VCaP (cell line): ENCODE data around the gene POLD2.

Source experiments
- H3K27ac ChIP-seq: fragments of 450-650 bp; 2 replicates; pipeline ENCODE4 v1.5.1; 2017
- TF ChIP-seq, protein P1 (sequence below): fragments of 450-650 bp; conservative IDR thresholded peaks from 2 replicates; pipeline ENCODE4 v1.5.1; 2017; ENCODE audit warnings: mild to moderate bottlenecking, moderate library complexity

The POLD2 gene

DNA sequence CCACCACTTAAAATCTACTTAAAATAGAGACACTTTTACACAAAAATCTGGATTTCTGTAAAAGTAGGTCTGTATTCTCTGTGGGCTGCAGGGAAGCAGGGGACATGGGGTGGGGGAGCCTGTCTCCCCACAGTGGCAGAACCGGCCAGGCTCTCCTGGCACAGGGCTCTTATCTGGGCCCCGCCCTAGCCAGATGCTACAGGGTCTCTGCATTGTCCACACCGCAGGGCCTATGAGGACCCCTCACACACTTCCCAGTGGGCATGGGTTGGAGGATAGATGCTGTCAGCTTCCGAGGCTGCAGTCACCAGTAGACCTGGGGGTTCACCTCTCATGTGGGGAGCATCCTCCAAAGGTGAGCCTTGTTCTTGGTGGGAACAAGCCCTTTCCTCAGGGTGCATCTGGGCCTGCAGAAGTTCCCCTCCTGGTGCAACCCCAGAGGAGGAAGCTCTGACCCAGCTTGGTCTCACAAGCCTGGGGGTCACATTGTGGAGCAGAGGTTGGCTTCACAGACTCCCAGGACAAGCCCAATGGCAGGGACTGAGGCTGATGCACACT is 33.2 kb upstream of the POLD2 start:
- H3K27ac ChIP-seq = no peak overlapping the region
- TF ChIP-seq, protein P1, sequence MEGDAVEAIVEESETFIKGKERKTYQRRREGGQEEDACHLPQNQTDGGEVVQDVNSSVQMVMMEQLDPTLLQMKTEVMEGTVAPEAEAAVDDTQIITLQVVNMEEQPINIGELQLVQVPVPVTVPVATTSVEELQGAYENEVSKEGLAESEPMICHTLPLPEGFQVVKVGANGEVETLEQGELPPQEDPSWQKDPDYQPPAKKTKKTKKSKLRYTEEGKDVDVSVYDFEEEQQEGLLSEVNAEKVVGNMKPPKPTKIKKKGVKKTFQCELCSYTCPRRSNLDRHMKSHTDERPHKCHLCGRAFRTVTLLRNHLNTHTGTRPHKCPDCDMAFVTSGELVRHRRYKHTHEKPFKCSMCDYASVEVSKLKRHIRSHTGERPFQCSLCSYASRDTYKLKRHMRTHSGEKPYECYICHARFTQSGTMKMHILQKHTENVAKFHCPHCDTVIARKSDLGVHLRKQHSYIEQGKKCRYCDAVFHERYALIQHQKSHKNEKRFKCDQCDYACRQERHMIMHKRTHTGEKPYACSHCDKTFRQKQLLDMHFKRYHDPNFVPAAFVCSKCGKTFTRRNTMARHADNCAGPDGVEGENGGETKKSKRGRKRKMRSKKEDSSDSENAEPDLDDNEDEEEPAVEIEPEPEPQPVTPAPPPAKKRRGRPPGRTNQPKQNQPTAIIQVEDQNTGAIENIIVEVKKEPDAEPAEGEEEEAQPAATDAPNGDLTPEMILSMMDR = no peak

DNA sequence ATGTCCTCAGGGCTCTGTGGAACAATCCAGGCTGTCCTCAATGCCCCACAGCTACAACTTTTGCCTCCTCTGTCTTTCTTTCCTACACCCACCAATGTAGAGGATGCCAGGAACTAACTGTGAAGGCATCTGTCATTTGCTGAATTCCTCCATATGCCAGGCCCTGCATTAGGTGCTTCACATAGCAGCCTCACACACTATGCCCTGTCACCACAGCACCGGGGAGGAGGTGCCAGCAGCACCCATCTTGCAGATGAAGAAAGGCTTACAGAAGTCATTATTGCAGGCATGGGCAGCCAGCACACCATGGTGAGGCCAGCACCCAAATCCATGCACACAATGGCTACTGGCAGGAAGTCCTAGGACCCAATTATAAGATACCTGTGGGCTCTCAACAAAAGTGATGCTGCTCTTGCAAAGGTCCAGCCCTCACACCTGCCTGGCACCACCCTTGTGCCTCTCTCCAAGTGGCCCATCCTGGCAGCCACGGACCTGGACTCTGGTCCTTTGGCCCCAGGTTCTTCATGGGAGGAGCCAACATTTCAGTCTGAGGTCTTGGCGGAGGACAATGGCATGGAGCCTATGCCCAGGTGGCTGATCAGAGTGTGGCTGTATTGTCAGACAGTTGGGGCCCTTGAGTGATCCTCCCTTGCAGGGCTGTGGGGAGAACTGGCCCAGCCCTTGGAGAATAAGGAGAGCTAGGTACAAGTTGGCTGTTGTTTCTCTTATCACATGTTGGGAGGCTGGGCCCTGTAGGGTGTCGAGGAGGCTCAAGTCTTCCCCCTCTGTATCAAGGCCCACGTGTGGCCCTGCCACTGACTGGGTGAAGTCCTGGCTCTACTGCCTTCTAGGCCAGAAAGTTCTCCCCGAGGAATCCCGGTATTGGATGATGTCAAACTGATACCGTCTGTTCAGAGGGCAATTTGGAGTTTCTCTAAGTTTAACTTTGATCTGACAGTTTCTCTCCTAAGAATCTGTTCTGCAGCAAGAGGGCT is 32.1 kb upstream of the POLD2 start:
- TF ChIP-seq, protein P1 = no peak
- no peak overlapping the region for H3K27ac ChIP-seq

DNA sequence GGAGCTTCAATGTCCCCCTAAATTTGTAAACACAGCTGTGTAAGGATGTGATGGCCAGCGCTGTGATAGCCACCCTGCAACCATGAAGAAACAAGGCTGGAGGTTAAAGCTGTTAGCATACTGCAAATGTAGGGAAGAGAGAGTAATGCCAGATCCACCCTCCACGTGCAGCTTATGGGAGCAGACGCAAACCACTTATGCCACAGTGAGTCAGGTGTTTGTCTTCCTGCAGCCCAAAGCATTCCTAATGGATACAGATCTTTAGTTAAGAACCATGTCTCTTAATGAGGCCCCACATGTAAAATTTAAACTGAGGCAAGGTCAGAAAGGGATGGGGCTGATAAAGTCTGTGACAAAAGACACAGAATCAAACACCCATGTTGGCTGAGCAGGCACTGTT is 31.4 kb upstream of the POLD2 start:
- TF ChIP-seq, protein P1 = no peak

DNA sequence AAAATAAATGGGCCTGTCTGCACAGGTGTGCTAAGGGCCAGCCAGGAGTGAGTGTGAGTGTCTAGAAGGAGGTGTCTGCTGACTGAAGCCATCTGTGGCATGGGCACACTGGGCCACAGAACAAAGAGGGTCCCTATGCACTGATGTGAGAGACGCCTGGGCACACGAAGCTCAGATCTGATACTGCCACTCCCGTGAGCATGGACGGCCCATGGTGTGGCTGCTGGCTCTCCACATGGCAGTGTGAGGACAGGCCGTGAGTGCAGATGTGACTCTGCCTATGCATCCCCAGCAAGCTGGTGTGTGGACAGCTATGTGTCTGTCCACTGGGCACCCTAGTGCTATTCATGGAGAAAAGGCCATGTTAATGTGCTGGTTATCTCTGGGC is 30.6 kb upstream of the POLD2 start:
- H3K27ac ChIP-seq = no peak overlapping the region
- TF ChIP-seq, protein P1 = no peak

More for the DNA sequence above, 31.4 kb upstream of the POLD2 start:
- no peak overlapping the region for H3K27ac ChIP-seq

DNA sequence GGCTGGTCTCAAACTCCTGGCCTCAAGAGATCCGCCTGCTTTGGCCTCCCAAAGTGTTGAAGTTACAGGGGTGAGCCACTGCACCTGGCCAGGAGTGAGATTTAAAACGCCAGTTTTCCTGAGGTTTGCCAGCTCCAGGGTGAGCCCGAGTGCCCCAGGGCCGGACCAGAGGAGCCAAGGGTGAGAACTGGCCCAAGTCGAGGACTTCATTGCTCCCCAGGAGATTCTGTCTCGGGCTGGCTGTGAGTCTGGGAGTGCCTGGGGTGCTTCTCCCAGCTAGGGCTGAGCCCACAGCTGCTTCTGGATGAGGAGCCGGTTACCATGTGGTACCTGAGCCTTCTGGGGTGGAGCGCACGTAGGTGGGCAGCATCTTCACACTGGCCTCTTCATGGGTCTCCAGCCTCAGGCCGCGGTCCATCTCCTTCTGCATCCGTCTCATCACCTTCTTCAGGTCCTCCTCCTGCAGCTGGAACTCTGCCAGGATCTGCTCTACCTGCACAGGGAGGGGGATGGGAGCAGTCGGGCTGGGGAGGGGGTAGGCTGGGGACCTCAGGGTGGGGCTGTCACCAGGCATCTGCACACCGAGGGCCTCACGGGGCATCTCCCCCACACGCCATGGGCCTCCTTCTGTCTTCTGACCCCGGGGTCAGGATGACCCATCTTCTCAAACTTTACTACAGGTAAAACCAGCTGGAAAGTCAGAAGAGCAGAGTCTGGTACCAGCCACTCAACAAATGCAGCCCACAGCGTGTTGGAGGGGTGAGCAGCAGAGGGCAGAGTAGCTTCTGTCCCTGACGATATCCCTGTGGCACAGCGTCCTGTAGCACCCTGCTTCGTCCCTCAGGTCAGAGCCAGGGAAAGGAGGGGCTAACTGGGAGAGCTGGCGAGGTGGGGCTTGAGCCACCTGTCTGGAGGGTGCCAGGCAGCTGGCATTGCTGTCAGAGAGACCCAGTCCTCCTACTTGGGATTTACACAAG is 29.9 kb upstream of the POLD2 start:
- H3K27ac ChIP-seq = no peak overlapping the region
- TF ChIP-seq, protein P1 = no peak

DNA sequence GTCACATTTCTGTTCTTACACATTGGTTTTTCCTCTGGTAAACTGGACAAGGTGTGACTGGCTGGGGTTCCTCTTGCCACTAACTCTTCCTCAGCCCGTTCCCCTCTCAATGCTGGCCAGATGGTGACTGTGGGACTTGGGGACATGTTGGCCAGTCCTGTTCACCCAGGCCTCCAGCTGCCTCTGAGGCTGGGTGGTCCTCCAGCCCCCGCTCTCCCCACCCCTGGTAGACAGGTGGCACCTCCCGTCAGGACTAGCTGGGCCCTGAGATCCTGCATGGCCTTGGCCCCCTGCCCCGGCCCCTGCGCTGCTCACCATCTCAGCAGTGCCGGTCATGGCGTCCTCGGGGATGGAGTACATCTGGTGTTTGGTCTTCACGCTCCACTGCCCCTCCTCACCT is 28.6 kb upstream of the POLD2 start:
- TF ChIP-seq, protein P1 = no peak

More for the DNA sequence above, 28.6 kb upstream of the POLD2 start:
- no peak overlapping the region for H3K27ac ChIP-seq
